ENCODE data around the gene MAVS. TPM values are rescaled to one million over a fixed set of nuclear protein-coding genes. Genes with fewer than 3 reads are reported as not detected.
A peak's percentile ranks its signal among the peaks of the same experiment; 100 is the strongest.
"Not testable (repeated sequence)": the region's sequence is repeated elsewhere in the genome, so short reads cannot be mapped to it uniquely, and the experiment has no call there.

Gene MAVS
- total and polyA plus RNA-seq, 5 donors from 2014 or later: 3.5 to 26.1 (median 3.8) TPM

DNA sequence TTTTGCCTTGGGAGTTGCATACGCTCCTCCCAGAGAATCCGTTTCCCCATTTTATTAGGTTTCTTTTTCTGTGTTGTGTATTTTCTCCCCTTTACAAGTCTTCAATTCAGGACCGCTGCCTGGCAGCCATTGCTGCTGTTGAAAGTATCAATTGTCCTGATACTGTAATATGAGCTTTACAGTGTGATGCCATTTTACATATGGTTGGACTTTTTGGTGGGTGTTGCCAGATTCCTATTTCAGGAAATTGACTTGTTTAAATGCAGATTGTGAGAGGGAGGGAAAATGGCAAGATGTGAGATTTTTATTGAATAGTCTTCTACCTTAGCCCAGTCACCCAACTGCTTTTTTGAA, 43.7 kb downstream of the MAVS start:
- ATAC-seq (ENCODE audit: low read depth in 2 of 2): no peak
- peak overlapping the region; percentile 94 to 99 (median 95) for H3K27ac Mint-ChIP-seq
- Histone ChIP-seq H3K4me3 (ENCODE audit: low read depth, low read length) (peak overlapping the region; percentile 99), H3K36me3 (ENCODE audit: control insufficient read depth, insufficient read depth, low read length) (no peaks in the 10 kb centered on the region), H3K27ac (ENCODE audit: insufficient read depth, low read length, poor library complexity, severe bottlenecking) (peak overlapping the region; percentile 90), H3K4me1 (ENCODE audit: control insufficient read depth, insufficient read depth, low read length, poor library complexity, severe bottlenecking) (peaks cover 62% of the 10 kb centered on the region), H3K9me3 (ENCODE audit: control insufficient read depth in 2 of 2, low read length in 2 of 2) (no peaks in the 10 kb centered on the region), H3K27me3 (ENCODE audit: control insufficient read depth, insufficient read depth, low read length) (no peaks in the 10 kb centered on the region)
- H3K27me3 Mint-ChIP-seq: peaks cover 6% of the 10 kb centered on the region
- peaks cover 24 to 73% (median 50%) of the 10 kb centered on the region in 4 donors for H3K4me1 Mint-ChIP-seq
- H3K36me3 Mint-ChIP-seq: peaks cover 21% of the 10 kb centered on the region
- H3K9me3 Mint-ChIP-seq: peaks cover 0 to 1% (median 0%) of the 10 kb centered on the region in 7 donors
- peak overlapping the region; percentile 98 to 99 (median 98) for H3K4me3 Mint-ChIP-seq
- DNase-seq: no peak

DNA sequence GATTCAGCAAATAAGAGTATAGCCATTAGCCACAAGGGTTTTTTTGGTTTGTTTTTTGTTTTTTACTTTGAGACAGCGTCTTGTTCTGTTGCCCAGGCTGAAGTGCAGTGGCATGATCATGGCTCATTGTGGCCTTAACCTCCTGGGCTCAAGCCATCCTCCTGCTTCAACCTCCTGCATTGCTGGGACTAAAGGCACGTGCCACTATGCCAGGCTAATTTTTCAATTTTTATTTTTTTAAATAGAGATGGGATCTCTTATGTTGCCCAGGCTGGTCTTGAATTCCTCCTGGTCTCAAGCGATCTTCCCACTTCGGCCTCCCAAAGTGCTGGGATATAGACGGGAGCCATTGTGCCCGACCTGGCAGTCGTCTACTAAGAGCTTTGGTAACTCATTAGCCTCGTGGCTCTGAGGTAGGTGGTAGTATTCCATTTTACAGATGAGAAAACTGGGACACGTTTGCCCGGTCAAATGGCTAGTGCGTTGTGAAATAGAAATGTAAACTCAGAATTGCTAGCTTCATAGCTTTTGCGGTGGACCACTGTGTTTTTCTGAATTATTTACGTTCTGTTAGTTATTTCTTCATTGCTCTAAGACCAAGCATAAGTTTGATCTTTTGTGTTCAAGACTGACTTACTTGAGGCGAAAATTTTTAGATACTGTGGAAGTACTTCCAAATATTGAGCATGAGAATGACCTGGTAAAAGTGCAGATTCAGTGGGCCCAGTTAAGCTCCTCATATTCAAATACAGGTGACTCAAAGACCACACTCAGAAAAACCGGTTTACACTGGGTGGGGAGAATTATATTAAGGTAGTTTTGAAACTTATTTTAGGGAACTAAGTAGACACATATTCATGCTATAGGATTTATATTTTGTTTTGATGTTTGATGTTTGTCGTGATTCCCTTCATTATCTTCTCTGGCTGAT, 44.6 kb downstream of the MAVS start:
- Mint-ChIP-seq H3K4me1 (peaks cover 29 to 74% (median 56%) of the 10 kb centered on the region in 4 donors), H3K9me3 (peaks cover 0 to 1% (median 0%) of the 10 kb centered on the region in 7 donors), H3K27me3 (peaks cover 6% of the 10 kb centered on the region), H3K36me3 (peaks cover 20% of the 10 kb centered on the region), H3K27ac (peak overlapping the region; percentile 94 to 99 (median 95)), H3K4me3 (peak overlapping the region; percentile 98 to 99 (median 98))
- no peaks in the 10 kb centered on the region for H3K9me3 ChIP-seq (ENCODE audit: control insufficient read depth in 2 of 2, low read length in 2 of 2)
- no peaks in the 10 kb centered on the region for H3K27me3 ChIP-seq (ENCODE audit: control insufficient read depth, insufficient read depth, low read length)
- H3K4me1 ChIP-seq (ENCODE audit: control insufficient read depth, insufficient read depth, low read length, poor library complexity, severe bottlenecking): peaks cover 71% of the 10 kb centered on the region
- peak overlapping the region; percentile 90 for H3K27ac ChIP-seq (ENCODE audit: insufficient read depth, low read length, poor library complexity, severe bottlenecking)
- no peak for DNase-seq
- ATAC-seq (ENCODE audit: low read depth in 2 of 2): no peak
- no peaks in the 10 kb centered on the region for H3K36me3 ChIP-seq (ENCODE audit: control insufficient read depth, insufficient read depth, low read length)
- H3K4me3 ChIP-seq (ENCODE audit: low read depth, low read length): peak overlapping the region; percentile 99

DNA sequence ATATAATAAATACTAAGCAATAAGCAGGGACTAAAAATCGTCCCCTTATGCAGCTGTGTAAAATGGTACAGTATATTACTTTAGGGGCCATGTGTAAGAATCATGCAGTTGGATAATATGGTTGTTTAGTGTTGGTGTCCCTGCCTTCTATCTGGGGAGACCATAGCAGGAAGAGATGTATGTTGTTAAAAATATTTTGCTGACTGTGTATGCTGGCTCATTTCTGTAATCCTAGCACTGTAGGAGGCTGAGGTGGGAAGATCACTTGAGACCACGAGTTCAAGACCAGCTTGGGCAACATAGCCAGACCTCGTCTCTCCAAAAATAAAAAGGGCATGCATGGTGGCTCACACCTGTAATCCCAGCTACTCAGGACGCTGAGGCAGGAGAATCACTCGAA, 48.2 kb downstream of the MAVS start:
- Histone ChIP-seq H3K4me1 (ENCODE audit: control insufficient read depth, insufficient read depth, low read length, poor library complexity, severe bottlenecking) (peaks cover 95% of the 10 kb centered on the region), H3K27me3 (ENCODE audit: control insufficient read depth, insufficient read depth, low read length) (no peaks in the 10 kb centered on the region), H3K27ac (ENCODE audit: insufficient read depth, low read length, poor library complexity, severe bottlenecking) (peak overlapping the region; percentile 61), H3K36me3 (ENCODE audit: control insufficient read depth, insufficient read depth, low read length) (no peaks in the 10 kb centered on the region), H3K9me3 (ENCODE audit: control insufficient read depth in 2 of 2, low read length in 2 of 2) (no peaks in the 10 kb centered on the region), H3K4me3 (ENCODE audit: low read depth, low read length) (peak overlapping the region; percentile 67)
- ATAC-seq (ENCODE audit: low read depth in 2 of 2): no peak
- no peak for DNase-seq
- Mint-ChIP-seq H3K27ac (peak overlapping the region in 2 of 3 donors; percentile 63 to 78), H3K4me1 (peaks cover 30 to 92% (median 61%) of the 10 kb centered on the region in 4 donors), H3K27me3 (peaks cover 6% of the 10 kb centered on the region), H3K4me3 (peak overlapping the region; percentile 4 to 91 (median 75)), H3K36me3 (peaks cover 26% of the 10 kb centered on the region), H3K9me3 (peaks cover 0 to 1% (median 0%) of the 10 kb centered on the region in 7 donors)

DNA sequence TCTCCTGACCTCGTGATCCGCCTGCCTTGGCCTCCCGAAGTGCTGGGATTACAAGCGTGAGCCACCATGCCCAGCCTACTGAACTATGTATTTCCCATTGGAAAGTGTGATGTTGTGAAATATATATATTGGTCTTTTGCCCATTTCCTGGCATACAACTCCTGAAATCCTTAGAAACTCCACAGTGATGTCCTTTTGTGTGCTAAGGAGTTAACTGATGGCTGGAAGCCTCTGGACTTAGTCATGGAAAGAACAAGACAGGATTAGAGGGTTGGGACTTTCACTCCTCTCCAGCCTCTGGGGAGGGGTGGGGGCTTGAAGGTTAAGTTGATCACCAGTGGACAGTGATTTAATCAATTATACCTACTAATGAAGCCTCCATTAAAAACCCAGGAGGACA, 49.7 kb downstream of the MAVS start:
- peak overlapping the region in 2 of 3 donors; percentile 20 to 81 for H3K27ac Mint-ChIP-seq

DNA sequence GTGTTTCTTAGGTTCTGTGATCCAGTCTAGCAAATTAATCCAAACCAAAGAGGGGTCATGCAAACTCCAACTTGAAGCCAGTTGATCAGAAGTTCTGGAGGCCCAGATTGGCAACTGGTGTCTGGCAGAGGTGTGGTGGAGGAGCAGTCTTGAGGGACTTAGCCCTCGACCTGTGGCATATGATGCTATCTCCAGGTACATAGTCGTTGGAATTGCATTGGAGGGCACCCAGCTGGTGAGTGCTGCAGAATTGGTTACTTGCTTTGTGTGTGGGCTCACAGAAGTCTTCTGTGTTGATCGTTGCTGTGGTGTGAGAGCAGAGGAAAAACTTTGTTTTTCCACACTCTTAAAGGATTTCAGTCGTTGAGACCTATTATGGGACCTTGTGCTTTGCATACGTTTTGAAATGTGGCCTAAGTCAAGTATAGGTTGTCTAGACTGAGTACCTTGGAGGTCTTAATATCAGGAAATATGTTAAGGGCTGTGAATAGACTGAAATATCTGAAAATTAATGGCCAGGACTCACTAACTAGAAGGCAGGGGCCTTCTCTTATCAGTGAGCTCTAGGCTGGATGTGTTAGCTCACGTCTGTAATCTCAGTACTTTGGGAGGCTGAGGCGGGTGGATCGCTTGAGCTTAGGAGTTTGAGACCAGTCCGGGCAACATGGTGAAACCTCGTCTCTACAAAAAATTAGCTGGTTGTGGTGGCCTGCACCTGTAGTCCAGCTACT, 50.4 kb downstream of the MAVS start:
- Mint-ChIP-seq H3K27ac (peak overlapping the region; percentile 68 to 90 (median 81)), H3K4me1 (peaks cover 40 to 92% (median 67%) of the 10 kb centered on the region in 4 donors), H3K9me3 (no peaks in the 10 kb centered on the region), H3K4me3 (peak overlapping the region; percentile 60 to 86 (median 66)), H3K36me3 (peaks cover 16% of the 10 kb centered on the region), H3K27me3 (no peaks in the 10 kb centered on the region)
- no peaks in the 10 kb centered on the region for H3K36me3 ChIP-seq (ENCODE audit: control insufficient read depth, insufficient read depth, low read length)
- no peaks in the 10 kb centered on the region for H3K27me3 ChIP-seq (ENCODE audit: control insufficient read depth, insufficient read depth, low read length)
- H3K9me3 ChIP-seq (ENCODE audit: control insufficient read depth in 2 of 2, low read length in 2 of 2): no peaks in the 10 kb centered on the region
- H3K4me3 ChIP-seq (ENCODE audit: low read depth, low read length): peak overlapping the region; percentile 64
- peak overlapping the region; percentile 61 for H3K27ac ChIP-seq (ENCODE audit: insufficient read depth, low read length, poor library complexity, severe bottlenecking)
- no peak for DNase-seq
- ATAC-seq (ENCODE audit: low read depth in 2 of 2): no peak
- H3K4me1 ChIP-seq (ENCODE audit: control insufficient read depth, insufficient read depth, low read length, poor library complexity, severe bottlenecking): peaks cover 95% of the 10 kb centered on the region

More for the DNA sequence above, 49.7 kb downstream of the MAVS start:
- Mint-ChIP-seq H3K27me3 (no peaks in the 10 kb centered on the region), H3K4me1 (peaks cover 34 to 92% (median 64%) of the 10 kb centered on the region in 4 donors), H3K9me3 (no peaks in the 10 kb centered on the region), H3K36me3 (peaks cover 19% of the 10 kb centered on the region), H3K4me3 (peak overlapping the region; percentile 60 to 86 (median 66))
- no peaks in the 10 kb centered on the region for H3K9me3 ChIP-seq (ENCODE audit: control insufficient read depth in 2 of 2, low read length in 2 of 2)
- H3K4me3 ChIP-seq (ENCODE audit: low read depth, low read length): peak overlapping the region; percentile 64
- ATAC-seq (ENCODE audit: low read depth in 2 of 2): no peak
- no peaks in the 10 kb centered on the region for H3K36me3 ChIP-seq (ENCODE audit: control insufficient read depth, insufficient read depth, low read length)
- peaks cover 95% of the 10 kb centered on the region for H3K4me1 ChIP-seq (ENCODE audit: control insufficient read depth, insufficient read depth, low read length, poor library complexity, severe bottlenecking)
- DNase-seq: no peak
- H3K27ac ChIP-seq (ENCODE audit: insufficient read depth, low read length, poor library complexity, severe bottlenecking): peak overlapping the region; percentile 61
- H3K27me3 ChIP-seq (ENCODE audit: control insufficient read depth, insufficient read depth, low read length): no peaks in the 10 kb centered on the region

DNA sequence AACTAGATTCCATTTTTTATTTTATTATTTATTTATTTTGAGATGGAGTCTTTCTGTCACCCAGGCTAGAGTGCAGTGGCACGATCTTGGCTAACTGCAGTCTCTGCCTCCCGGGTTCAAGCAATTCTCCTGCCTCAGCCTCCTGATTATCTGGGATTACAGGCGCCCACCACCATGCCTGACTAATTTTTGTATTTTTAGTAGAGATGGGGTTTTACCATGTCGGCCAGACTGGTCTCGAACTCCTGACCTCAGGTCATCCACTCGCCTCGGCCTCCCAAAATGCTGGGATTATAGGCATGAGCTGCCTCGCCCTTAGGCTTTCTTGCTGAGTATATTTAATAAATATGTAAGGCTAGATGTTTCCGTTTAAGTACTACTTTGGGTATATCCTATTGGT, 51.5 kb downstream of the MAVS start:
- H3K4me1 Mint-ChIP-seq: peaks cover 38 to 92% (median 64%) of the 10 kb centered on the region in 4 donors
- H3K4me3 Mint-ChIP-seq: peak overlapping the region in 2 of 4 donors; percentile 34 to 68
- H3K27me3 ChIP-seq (ENCODE audit: control insufficient read depth, insufficient read depth, low read length); H3K27me3 Mint-ChIP-seq; H3K9me3 Mint-ChIP-seq; H3K36me3 ChIP-seq (ENCODE audit: control insufficient read depth, insufficient read depth, low read length); ATAC-seq (ENCODE audit: low read depth in 2 of 2); H3K9me3 ChIP-seq (ENCODE audit: control insufficient read depth in 2 of 2, low read length in 2 of 2); DNase-seq; H3K27ac ChIP-seq (ENCODE audit: insufficient read depth, low read length, poor library complexity, severe bottlenecking): not testable (repeated sequence)
- peaks cover 92% of the 10 kb centered on the region for H3K4me1 ChIP-seq (ENCODE audit: control insufficient read depth, insufficient read depth, low read length, poor library complexity, severe bottlenecking)
- peak overlapping the region in 1 of 3 donors; percentile 84 for H3K27ac Mint-ChIP-seq
- peaks cover 16% of the 10 kb centered on the region for H3K36me3 Mint-ChIP-seq
- peak overlapping the region; percentile 64 for H3K4me3 ChIP-seq (ENCODE audit: low read depth, low read length)

DNA sequence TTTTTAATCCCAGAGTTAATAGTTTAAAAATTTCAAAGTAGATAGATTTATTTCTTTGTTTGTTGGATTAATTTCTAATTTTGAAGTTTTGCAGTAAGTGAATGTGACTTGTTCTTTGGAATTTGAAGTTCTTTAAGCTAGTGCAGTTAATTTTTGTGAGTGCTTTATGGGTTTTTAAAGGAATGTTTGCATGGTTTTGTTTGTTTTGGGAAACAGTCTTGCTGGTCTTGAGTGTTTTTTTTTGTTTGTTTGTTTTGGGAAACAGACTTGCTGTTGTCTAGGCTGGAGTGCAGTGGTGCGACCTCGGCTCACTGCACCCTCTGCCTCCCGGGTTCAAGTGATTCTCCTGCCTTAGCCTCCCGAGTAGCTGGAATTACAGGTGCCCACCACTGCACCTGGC, 52.0 kb downstream of the MAVS start:
- Histone ChIP-seq H3K4me1 (ENCODE audit: control insufficient read depth, insufficient read depth, low read length, poor library complexity, severe bottlenecking) (peaks cover 91% of the 10 kb centered on the region), H3K36me3 (ENCODE audit: control insufficient read depth, insufficient read depth, low read length) (no peaks in the 10 kb centered on the region), H3K9me3 (ENCODE audit: control insufficient read depth in 2 of 2, low read length in 2 of 2) (no peaks in the 10 kb centered on the region), H3K27me3 (ENCODE audit: control insufficient read depth, insufficient read depth, low read length) (no peaks in the 10 kb centered on the region), H3K4me3 (ENCODE audit: low read depth, low read length) (peak overlapping the region; percentile 35), H3K27ac (ENCODE audit: insufficient read depth, low read length, poor library complexity, severe bottlenecking) (no peak overlapping the region)
- Mint-ChIP-seq H3K9me3 (no peaks in the 10 kb centered on the region), H3K27ac (peak overlapping the region; percentile 60 to 90 (median 84)), H3K4me3 (peak overlapping the region; percentile 15 to 72 (median 66)), H3K27me3 (no peaks in the 10 kb centered on the region), H3K4me1 (peaks cover 34 to 92% (median 61%) of the 10 kb centered on the region in 4 donors), H3K36me3 (peaks cover 13% of the 10 kb centered on the region)
- DNase-seq (no peak), ATAC-seq (ENCODE audit: low read depth in 2 of 2) (no peak)

Data from CD4-positive, CD25-positive, alpha-beta regulatory T cell (primary cell).